ENCODE results near the gene SDF2L1. TPM values are rescaled to one million over a fixed set of nuclear protein-coding genes. Genes with fewer than 3 reads are reported as not detected.

The SDF2L1 gene
- total RNA-seq, 1 donor from 2014 or later: 23.2 TPM

- no peaks in the 10 kb centered on the region for H3K9me3 Mint-ChIP-seq (ENCODE audit: unreplicated experiment)
- H3K27ac Mint-ChIP-seq (ENCODE audit: unreplicated experiment): no peak overlapping the region
- H3K4me1 Mint-ChIP-seq (ENCODE audit: unreplicated experiment): peaks cover 14% of the 10 kb centered on the region
- H3K36me3 Mint-ChIP-seq (ENCODE audit: unreplicated experiment): peaks cover 29% of the 10 kb centered on the region
- peak overlapping the region; percentile 20 for H3K4me3 Mint-ChIP-seq (ENCODE audit: unreplicated experiment)
- no peaks in the 10 kb centered on the region for H3K27me3 Mint-ChIP-seq (ENCODE audit: unreplicated experiment)
- TF ChIP-seq CTCF (IDR thresholded peaks at IDR 0.05): no peak
- DNase-seq (ENCODE audit: extremely low spot score, unreplicated experiment): no peak
Observed at GRCh38 chr22:21669026-21669425, 26.9 kb downstream of the SDF2L1 start.

DNA sequence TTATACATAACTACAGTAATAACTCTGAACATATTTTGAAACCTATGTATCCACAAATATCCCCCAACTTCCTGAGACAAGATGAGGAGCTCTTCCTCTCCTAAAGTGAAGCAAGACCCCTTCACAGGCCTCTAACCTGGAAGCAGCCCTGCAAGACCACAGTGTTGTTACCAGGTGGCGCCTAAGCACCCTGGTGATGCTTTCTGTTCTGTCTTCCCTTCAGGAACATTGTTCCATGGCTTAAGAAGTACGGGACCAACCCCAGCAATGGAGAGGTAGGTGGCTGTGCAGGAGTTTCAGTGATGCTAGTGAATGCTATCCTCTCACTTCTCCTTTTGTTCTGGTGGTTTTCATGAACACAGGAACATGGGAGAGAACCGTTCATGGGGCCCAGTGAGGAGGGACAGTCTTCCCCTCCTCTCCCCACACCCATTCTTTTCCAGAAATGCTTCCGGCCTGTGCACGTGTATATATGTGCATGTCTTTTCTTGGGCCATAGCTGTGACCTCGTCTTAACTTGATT lies 30.1 kb downstream of the SDF2L1 start:
- no peak for TF ChIP-seq CTCF (IDR thresholded peaks at IDR 0.05)
- no peak overlapping the region for H3K4me3 Mint-ChIP-seq (ENCODE audit: unreplicated experiment)
- H3K27ac Mint-ChIP-seq (ENCODE audit: unreplicated experiment): no peak overlapping the region
- no peaks in the 10 kb centered on the region for H3K27me3 Mint-ChIP-seq (ENCODE audit: unreplicated experiment)
- DNase-seq (ENCODE audit: extremely low spot score, unreplicated experiment): no peak
- peaks cover 38% of the 10 kb centered on the region for H3K36me3 Mint-ChIP-seq (ENCODE audit: unreplicated experiment)
- H3K4me1 Mint-ChIP-seq (ENCODE audit: unreplicated experiment): peaks cover 7% of the 10 kb centered on the region
- H3K9me3 Mint-ChIP-seq (ENCODE audit: unreplicated experiment): no peaks in the 10 kb centered on the region

DNA sequence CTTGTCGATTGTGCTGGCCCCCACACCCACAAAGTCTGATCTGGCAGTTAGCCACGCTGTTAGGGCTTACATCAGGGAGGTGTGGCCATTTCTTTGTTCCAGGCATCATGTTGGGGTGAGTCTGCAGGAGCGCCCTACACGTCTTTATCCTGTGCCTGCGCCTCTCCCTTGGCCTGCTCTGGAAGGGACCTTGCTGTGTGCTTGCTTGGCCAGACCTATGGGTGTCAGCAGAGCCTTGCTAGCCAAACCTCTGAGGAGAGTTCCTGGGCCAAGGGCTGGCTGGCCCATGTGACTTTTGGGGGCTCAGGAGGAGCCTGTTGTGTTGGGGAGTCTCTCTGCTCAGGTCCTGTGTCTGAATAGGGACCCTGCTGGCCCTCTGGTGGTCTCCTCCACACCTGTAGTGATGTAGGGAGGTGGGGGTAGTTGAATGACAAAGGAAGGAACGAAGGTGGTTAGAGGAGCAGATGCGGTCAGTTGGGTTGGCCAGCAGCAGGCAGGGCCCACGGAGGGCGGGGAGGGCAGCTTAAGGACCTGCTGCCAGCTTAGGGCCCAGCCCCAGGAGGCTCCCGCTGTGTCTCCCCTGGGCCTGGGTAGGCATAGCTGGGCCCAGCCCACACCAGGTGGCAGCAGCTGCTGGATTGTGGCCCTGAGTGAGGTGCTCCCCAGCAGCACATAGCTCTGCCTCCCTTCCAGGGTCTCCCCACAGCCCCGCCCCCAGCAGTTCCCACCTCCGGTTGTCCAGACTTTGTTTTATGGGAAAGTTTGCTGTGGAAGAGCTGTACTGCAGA lies 31.6 kb downstream of the SDF2L1 start:
- no peak for TF ChIP-seq CTCF (IDR thresholded peaks at IDR 0.05)
- Mint-ChIP-seq H3K27me3 (ENCODE audit: unreplicated experiment) (no peaks in the 10 kb centered on the region), H3K36me3 (ENCODE audit: unreplicated experiment) (peaks cover 38% of the 10 kb centered on the region), H3K4me1 (ENCODE audit: unreplicated experiment) (peaks cover 6% of the 10 kb centered on the region), H3K4me3 (ENCODE audit: unreplicated experiment) (no peak overlapping the region), H3K9me3 (ENCODE audit: unreplicated experiment) (no peaks in the 10 kb centered on the region), H3K27ac (ENCODE audit: unreplicated experiment) (no peak overlapping the region)
- no peak for DNase-seq (ENCODE audit: extremely low spot score, unreplicated experiment)

DNA sequence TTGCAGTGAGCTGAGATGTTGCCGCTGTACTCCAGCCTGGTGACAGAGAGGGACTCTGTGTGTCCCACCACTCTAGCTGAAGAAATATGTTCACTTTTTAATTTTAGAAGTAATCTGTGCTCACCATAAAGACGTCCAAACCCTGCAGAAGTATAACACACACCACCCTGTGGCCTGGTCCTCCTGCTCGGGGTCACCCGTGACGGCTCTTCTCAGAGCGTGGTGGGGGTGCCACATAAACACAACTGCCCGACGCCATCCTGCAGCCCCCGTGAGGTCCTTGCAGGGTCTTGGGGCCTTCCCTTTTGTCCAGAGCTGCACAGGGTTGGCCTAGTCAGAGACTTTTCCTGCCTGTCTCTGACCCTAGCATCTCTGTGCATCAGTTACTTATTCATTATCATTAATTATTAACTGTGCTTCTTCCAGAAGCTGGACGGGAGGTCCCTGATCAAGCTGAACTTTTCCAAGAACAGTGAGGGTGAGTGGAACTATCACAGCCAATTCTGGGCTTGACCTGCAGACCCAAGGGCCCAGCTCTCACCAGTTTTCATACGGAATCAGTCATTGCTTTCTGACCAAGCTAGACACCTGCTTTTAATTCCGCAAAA lies 32.6 kb downstream of the SDF2L1 start:
- no peak for DNase-seq (ENCODE audit: extremely low spot score, unreplicated experiment)
- Mint-ChIP-seq H3K9me3 (ENCODE audit: unreplicated experiment) (no peaks in the 10 kb centered on the region), H3K4me3 (ENCODE audit: unreplicated experiment) (no peak overlapping the region), H3K27ac (ENCODE audit: unreplicated experiment) (no peak overlapping the region), H3K36me3 (ENCODE audit: unreplicated experiment) (peaks cover 36% of the 10 kb centered on the region), H3K27me3 (ENCODE audit: unreplicated experiment) (no peaks in the 10 kb centered on the region), H3K4me1 (ENCODE audit: unreplicated experiment) (peaks cover 6% of the 10 kb centered on the region)
- TF ChIP-seq CTCF (IDR thresholded peaks at IDR 0.05): no peak

Data from osteocyte (in vitro differentiated cells).